Measurements from ENCODE around the gene SCN1B.
"Not testable (repeated sequence)": the region's sequence is repeated elsewhere in the genome, so short reads cannot be mapped to it uniquely, and the experiment has no call there.

Gene SCN1B

DNA sequence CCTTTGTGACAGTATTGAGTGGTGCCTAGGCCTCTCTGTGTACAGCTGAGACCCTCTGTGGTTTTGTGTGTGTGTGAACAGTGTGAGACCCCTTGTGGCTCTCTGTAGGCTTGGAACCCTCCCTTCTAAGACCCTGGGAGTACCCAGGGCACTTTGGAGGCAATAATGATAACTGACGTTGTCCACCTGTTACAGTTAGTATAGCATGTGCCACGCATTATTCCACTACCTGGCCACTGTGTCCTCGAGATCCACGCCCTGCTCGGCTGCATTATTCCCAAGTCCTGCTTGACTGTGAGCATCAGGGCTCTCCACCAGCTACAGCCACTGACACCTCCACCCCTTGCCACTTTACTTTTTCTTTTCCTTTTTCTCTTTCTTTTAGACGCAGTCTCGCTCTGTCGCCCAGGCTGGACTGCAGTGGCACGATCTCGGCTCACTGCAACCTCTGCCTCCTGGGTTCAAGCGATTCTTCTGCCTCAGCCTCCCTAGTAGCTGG, 28.2 kb upstream of the SCN1B start:
- no peak for DNase-seq

DNA sequence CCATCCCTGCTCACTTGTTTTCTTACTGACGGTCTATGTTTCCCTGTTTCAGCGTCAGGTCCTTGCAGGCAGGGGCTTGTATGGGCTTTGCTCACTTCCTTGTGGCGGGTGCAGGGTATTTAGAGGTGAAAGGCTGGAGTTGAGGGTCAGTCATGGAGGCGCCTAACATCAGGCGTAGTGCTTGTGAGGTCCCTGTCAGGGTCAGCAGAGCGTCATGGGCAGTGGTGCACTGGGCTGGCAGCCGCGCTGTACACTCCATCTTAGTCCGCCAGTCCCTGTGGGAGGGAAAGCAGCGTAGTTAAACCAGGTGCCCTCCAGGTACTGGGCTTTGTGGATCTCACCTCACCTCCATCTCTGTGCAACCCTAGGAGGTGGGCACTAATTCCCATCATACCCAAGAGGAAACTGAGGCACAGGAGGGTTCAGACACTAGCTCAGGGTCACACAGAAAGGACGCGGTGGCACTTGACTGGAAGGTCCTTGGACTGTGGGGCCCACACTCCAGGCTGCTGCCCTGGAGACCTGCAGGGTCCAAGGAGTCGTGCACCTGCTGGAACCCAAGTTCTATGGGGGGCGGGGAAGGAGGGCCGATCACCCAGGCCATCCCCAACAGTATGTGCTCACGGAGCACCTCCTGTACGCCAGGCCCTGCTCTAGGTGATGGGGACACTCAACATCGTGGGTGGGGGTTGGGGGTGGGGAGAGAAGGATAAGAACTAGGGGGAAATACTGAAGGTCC, 25.6 kb upstream of the SCN1B start:
- DNase-seq: no peak

DNA sequence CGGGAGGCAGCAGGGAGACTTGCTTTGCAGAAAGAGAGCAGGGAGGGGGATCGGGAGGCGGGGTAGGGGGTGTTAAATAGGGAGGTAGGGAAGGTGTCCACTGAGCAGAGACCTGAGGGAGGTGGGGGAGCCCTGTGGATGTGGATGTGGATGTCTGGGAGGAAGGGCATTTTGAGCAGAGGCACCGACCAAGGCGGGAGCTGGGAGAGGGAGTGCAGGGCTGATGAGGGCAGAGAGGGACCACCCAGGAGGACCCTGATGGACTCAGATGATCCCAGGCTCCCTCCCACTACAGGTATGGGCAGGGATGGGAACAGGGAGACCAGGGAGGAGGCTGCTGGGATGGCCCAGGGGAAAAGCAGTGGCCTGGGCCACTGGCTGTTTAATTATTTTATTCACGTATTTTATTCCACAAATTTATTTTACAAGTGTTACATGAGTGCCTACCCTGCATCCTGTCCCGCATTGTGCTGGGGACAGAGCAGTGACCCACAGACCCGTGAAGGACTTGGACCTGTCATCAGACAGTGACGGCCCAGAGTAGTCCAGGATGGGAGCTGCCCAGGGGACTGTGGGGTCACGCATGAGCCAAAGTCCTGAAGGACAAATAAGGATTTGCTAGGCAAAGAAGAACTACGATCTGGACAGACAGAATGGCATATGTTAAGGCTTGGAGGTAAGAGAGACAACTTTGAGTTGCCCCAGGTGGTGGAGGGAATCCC, 24.9 kb upstream of the SCN1B start:
- no peak for DNase-seq

DNA sequence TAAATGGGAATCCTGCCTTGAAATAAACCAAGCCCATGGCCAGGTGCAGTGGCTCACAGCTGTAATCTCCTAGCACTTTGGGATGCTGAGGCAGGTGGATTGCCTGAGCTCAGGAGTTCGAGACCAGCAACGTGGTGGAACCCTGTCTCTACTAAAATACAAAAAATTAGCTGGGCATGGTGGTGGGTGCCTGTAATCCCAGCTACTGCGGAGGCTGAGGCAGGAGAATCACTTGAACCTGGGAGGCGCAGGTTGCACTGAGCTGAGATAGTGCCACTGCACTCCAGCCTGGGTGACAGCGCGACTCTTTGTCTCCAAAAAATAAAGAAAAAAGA, 24.3 kb upstream of the SCN1B start:
- not testable (repeated sequence) for DNase-seq

DNA sequence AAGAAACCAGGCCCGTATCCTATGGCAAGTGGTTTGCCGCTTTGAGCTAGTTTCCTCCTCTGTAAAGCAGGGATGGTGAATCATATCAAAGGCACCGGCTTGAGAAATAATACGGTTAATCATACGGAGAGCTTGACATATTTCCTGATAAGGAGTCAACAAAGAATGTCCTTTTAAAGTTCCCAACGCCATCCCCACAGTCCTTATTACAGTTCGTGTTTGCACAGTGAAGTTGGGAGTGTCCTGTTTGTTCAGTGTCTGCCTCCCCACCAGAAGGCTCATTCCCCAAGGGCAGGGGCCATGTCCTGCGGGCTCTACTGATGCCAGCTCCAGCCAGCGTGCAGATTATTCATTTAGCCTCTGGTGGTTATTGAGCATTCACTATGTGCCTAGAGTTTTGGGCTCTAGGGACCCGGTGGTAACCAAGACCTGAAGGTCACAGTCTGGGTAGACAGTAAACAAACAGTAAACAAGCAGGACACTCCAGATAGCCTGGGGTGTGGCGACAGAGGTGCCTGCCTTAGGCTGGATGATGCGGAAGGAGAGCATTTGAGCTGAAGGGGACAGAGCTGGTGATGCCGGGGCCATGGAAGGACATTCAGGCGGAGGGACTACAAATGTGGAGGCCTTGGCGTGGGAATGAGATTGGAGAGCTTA, 23.8 kb upstream of the SCN1B start:
- DNase-seq: no peak

DNA sequence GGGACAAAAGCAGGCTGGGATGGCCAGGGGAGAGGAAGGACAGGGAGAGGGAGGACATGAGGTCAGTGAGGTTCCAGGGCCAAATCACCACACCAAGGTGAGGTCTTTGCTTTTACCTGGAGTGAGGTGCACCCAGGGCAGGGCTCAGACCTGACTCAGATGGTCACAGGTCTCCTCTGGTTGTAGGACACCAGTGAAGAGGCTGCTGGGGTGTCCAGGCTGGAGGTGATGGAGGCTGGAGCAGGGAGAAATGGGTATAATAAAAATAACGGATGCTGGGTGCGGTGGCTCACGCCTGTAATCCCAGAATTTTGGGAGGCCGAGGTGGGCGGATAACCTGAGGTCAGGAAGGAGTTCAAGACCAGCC, 23.3 kb upstream of the SCN1B start:
- DNase-seq: no peak

DNA sequence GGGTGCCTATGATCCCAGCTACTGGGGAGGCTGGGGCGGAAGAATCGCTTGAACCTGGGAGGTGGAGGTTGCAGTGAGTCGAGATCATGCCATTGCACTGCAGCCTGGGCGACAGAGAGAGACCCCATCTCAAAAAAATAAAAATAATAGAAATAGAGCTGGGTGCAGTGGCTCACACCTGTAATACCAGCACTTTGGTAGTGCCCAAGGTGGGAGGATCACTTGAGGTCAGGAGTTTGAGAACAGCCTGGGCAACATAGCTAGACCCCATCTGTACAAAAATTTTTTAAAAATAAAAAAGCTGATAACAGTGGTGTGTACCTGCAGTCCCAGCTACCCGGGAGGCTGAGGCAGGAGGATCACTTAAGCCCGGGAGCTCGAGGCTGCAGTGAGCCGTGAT, 22.8 kb upstream of the SCN1B start:
- DNase-seq: not testable (repeated sequence)

DNA sequence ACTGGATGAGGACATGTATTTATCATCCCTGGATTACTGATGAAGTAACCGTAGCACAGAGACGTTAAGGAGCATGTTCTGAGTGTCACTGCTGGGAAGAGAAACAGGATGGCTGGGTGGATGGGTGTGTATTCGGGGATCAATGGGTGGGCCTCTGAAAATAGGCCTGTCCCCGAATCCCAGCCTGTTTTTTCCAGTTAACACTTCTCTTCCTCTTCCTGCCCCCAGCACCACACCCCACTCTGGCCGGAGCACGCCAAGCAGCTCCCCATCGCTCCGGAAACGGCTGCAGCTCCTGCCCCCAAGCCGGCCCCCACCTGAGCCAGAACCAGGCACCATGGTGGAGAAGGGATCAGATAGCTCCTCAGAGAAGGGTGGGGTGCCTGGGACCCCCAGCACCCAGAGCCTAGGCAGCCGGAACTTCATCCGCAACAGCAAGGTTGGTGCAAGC, 21.4 kb upstream of the SCN1B start:
- DNase-seq: no peak

DNA sequence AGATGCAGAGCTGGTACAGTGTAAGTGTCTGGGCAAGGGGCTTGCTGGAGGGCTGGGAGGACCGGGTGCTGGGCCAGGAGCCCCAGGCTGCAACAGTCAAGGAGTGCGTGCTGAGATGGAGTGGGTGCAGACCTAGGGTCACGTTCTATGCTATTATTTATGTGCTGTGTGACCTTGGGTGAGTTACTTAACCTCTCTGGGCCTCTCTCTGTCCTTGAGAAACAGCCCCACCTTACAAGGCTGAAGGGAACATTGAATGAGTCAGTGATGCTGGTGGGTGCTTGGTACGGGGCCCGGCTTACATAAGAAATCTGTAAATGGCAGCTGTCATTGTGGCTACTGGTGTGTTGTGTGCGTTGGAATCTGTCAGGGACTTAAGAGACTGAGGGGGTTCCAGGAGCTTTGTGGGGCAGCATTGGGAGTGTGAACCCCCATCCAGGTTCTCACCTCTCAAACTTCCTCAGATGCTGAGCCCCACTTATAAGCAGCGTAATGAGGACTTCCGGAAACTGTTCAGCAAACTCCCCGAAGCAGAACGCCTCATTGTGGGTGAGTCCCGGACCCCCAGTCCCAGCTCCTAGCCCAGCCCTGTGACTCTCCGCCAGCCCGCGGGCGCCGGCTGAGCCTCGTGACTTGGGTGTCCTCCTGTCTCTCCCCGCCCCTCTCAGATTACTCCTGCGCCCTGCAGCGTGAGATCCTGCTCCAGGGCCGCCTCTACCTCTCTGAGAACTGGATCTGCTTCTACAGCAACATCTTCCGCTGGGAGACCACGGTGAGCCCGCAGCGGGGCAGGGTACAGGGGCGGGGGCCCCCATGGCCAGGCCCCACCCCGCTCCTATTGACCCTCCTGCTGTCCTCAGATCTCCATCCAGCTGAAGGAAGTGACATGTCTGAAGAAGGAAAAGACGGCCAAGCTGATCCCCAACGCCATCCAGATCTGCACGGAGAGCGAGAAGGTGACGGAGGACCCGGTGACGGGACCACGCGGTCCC, 20.6 kb upstream of the SCN1B start:
- no peak for DNase-seq

DNA sequence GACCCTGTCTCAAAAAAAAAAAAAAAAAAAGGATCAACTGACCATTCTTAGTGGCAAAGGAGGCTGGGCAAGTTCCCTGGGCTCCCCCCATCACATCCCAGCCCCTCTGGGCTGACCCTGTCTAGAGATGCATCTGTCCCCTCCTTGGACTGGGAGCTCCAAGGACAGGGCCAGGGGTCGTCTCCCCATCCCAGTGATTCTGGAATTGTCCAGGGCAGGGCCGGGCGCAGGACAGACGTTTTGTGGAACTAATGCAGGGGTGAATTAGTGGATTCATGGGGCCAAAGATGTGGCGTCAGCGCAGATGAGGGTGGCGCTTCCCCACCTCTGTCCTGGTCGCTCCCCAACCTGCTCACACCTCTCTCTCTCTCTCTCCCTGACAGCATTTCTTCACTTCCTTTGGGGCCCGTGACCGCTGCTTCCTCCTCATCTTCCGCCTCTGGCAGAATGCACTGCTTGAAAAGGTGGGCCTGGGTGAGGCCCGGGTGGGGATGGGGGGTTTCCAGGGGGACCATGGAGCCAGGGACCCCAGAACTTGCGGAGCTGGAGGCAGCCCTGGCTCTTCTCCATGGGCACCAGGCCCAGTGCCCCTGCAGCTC, 19.1 kb upstream of the SCN1B start:
- no peak for DNase-seq

DNA sequence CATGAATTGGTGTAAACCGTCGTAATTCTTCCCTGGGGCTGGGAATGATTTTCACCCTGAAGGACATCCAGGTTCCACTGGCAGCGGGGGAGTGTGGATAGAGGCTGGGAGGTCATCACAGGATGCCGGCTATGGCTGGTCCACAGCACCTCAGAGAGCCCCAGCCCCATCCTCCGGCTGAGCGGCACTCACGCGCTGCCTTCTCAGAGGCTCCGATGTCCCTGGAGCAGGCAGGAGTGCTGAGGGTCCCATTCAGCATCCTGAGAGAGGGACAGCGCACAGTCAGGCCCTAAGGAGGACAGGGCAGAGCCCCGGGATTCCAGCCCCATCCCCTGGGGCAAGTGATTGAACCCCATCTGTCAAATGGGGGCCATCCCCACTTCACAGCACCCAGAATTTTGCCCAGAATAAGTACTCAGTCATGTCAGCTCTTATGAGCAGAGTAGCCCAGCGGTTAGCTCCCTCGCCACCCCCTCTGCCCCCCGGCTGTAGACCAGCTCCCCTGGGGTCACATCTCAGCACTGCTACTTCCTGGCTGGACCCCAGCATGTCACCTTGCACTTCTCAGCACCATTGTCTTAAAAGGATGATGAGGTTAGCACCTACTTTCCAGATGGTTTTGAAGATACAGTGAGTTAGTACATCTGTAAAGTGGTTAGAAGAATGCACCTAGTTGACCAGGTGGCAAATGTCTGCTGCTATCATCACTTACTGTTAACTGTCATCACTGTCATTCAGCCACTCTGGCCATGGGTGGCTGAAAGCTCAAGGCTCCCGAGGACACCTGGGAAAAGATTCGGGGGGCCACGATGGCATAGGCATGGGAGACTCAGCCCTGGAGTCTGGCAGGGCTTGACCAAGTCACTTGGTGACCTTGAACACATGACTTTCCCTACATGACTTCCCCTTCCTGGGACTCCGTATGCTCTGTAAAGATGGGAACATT, 18.3 kb upstream of the SCN1B start:
- no peak for DNase-seq

DNA sequence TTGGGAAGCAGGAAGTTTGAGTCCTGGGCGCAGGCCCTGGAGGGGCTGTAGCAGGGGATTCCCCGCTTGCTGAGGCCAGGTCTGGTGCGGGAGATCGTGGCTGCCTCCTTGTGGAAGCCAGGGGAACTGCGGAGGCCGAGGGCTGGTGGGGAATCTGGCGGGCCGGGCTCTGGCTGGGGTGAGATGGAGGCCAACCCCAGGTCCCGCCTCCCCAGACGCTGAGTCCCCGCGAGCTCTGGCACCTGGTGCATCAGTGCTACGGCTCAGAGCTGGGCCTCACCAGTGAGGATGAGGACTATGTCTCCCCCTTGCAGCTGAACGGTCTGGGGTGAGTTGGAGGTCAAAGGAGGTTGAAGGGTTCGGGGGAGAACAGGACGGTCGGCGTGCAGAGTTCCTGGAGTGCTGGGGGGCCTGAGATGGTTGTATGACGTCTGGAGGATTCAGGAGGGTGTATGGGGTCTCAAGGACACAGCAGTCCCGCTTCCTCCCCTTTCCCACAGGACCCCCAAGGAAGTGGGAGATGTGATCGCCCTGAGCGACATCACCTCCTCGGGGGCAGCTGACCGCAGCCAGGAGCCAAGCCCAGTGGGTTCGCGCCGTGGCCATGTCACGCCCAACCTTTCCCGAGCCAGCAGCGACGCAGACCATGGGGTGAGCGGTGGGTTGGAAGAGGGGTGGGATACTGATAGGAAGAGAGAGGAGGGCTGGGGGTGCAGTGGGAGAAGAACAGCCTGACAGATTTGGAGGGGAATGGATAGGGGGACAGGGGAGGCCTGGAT, 17.0 kb upstream of the SCN1B start:
- no peak for DNase-seq

DNA sequence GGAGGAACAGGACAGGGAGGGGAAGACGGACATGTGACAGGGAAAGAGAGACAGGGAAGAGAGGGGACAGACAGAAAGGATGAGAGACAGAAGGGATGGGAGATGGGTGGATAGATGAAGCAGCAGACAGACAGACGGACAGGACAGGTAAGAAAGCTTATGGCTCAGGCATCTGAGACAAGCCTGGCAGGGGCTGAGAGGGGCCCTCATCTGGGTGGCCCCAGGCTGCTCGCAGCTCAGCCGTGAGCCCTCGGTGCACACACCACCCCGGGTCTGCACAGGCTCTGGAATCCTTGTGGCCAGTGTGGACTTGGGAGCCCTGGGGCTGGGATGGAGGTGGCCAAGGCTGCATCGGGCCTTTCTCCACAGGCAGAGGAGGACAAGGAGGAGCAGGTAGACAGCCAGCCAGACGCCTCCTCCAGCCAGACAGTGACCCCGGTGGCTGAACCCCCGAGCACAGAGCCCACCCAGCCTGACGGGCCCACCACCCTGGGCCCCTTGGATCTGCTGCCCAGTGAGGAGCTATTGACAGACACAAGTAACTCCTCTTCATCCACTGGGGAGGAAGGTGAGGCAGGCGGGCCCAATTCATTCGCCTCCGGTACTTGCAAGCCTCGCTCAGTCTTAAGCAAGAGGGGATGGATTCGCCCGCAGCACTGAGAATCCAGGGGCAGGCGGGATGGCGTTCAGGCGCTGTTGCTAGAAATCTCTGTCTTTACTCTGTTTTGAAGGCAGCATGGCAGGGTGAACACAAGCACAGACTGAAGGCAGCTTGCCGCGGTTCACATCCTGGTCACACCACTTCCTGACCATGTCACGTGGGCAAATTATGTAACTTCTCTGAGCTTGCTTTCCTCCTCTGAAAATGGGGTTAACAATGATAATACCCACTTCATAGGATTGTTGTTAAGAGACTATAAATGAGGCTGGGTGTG, 16.2 kb upstream of the SCN1B start:
- no peak for DNase-seq

DNA sequence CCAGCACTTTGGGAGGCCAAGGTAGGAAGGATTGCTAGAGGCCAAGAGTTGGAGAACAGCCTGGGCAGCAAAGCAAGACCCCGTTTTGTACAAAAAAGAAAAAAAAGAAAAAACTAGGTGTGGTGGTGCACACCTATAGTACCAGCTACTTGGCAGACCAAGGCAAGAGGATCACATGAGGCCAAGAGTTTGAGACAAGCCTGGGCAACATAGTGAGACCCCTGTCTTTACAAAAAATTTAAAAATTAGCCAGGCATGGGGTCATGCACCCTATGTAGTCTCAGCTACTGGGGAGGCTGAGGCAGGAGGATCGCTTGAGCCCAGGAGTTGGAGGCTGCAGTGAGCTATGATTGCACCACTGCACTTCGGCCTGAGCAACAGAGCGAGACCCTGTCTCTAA, 15.5 kb upstream of the SCN1B start:
- not testable (repeated sequence) for DNase-seq

DNA sequence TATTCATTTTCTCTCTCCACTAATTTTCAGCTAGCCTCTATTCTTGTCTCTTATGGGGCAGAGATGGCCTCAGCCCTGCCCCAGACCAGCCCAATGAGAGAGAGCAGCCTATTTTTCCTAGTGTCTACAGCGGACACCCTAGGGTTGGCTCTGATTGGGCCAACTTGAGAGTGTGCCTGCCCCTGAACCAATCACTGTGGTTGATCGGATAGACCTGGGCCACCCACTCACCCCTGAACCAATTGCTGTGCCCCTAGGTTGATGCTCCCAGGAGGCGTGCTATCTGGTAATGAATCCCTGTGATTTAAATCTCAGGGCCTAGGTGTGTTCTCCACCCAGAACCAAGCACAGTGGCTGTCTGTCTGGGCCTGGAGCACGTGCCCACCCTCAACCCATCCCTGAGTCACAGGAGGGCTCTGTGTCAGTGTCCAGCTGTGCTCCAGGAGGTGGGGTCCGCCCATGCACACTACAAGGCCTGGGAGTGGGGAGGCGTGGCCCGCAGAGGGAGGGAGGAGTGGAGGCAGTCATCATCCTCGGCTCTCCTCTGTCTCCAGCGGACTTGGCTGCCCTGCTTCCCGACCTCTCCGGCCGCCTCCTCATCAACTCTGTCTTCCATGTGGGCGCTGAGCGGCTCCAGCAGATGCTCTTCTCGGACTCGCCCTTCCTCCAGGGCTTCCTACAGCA, 14.9 kb upstream of the SCN1B start:
- DNase-seq: no peak

DNA sequence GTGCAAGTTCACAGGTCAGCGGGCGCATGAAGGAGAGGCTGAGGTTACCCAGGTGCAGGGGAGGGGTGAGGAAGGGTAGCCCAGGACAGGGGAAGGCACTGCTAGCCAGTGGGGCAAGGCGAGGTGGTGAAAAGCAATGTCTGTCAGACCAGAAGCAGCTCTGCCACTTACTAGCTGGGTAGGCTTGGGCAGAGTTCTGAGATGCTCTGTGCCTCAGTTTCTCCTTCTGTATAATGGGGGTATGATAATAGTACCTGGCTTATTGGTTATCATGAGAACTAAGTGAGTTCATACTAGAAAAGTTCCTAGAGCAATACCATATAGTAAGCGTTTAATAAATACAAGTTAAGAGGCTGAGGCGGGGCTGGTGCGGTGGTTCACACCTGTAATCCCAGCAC, 14.3 kb upstream of the SCN1B start:
- no peak for DNase-seq

DNA sequence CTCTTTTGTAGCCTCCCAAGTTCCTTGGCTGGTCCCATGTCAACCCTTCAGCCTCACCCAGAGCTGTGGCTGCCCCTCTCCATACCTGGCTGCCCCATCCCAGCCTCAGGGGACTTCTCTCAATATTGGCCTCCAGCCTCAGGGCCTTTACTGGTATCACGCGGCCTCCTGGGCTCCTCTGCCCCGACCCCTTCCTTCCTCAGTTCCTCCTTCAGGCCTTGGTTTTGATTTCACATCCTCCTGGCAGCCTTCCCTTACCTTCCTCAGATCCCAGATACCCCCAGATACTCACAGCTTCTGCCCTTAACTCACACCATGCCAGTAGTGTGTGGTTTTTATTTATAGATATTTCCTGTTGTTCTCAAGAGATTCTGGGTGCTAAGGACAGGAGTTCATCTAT, 12.8 kb upstream of the SCN1B start:
- no peak for DNase-seq

DNA sequence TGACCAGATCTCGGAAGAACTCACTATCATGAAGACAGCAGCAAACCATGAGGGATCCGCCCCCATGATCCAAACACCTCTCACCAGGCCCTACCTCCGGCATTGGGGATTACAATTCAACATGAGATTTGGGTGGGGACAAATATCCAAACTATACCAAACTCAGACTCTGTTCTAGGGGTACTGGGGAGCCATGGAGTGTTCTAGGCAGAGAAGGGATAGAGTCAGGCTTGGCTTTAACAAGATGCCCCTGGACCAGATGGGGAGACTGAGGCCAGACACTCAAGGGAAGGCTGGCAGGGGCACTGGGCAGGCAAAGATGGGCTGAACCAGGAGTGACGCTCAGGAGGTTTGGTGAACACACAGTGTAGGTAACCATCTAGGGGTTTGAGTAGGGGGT, 11.9 kb upstream of the SCN1B start:
- no peak for DNase-seq

DNA sequence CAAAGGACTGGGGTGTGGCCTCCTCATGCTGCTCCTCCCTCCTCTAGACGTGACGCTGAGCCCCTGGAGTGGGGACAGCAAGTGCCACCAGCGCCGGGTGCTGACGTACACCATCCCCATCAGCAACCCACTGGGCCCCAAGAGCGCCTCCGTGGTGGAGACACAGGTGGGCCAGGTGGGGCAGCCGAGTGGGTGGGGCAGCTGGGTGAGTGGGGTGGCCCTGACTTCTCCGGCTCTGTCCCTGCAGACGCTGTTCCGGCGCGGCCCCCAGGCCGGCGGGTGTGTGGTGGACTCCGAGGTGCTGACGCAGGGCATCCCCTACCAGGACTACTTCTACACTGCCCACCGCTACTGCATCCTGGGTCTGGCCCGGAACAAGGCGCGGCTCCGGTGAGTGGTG, 11.1 kb upstream of the SCN1B start:
- DNase-seq: no peak
